ENCODE data around the gene P2RY6.

GRCh38 chr11:73298233-73298632 is 26.1 kb downstream of the P2RY6 start:
- no peak for TF ChIP-seq EZH2phosphoT487 (IDR thresholded peaks at IDR 0.05; ENCODE audit: insufficient read depth, low read depth)
- no peak for TF ChIP-seq EZH2 (IDR thresholded peaks at IDR 0.05; ENCODE audit: insufficient read depth, poor library complexity, severe bottlenecking)

All from GM23248 (cell line).